Natural killer cell (primary cell): Measurements from ENCODE around the gene CLEC16A. TPM values are rescaled to one million over a fixed set of nuclear protein-coding genes. Genes with fewer than 3 reads are reported as not detected.

ENCODE experiments used
- ATAC-seq, 3 donors: fragments of 150-1000 bp in 2 of 3; fragments of 200-7000 bp in 1 of 3; cut with Tn5 transposase; 1 replicate in 1 of 3; 2 replicates in 2 of 3; pipeline ENCODE4 v1.10.0; 2021; ENCODE audit warnings: mild to moderate bottlenecking in 2 of 3, moderate library complexity in 2 of 3
- DNase-seq, 2 donors: peaks; one replicate each; pipeline versions ENCODE4 v3.0.0 to v3.0.0-alpha.2; 2013 to 2021; ENCODE audit warnings: mixed read lengths in 1 of 2
- H3K27ac ChIP-seq: one replicate; pipeline ENCODE4 v1.5.1; 2013; ENCODE audit warnings: mild to moderate bottlenecking, low read length
- H3K27me3 ChIP-seq: one replicate; pipeline ENCODE4 v1.6.1; 2013; ENCODE audit warnings: low read length; ENCODE audit not compliant: control insufficient read depth, insufficient read depth
- H3K36me3 ChIP-seq: one replicate; pipeline ENCODE4 v1.6.1; 2013; ENCODE audit warnings: low read length; ENCODE audit not compliant: control insufficient read depth, insufficient read depth
- H3K4me1 ChIP-seq: one replicate; pipeline ENCODE4 v1.6.1; 2013; ENCODE audit warnings: low read length; ENCODE audit not compliant: control insufficient read depth, insufficient read depth
- H3K4me3 ChIP-seq: one replicate; pipeline ENCODE4 v1.5.1; 2013; ENCODE audit warnings: low read length
- H3K9me3 ChIP-seq: one replicate; pipeline ENCODE4 v1.6.1; 2013; ENCODE audit warnings: low read length; ENCODE audit not compliant: control insufficient read depth, insufficient read depth
- H3K27ac Mint-ChIP-seq, 2 donors: one replicate each; pipeline ENCODE4 v1.8.0; 2022; ENCODE audit warnings: mild to moderate bottlenecking in 2 of 2, mixed read lengths in 2 of 2, moderate library complexity in 1 of 2
- H3K27me3 Mint-ChIP-seq, 2 donors: one replicate each; pipeline ENCODE4 v1.8.0; 2022; ENCODE audit warnings: low read depth in 2 of 2, mixed read lengths in 2 of 2
- H3K36me3 Mint-ChIP-seq: one replicate; pipeline ENCODE4 v1.8.0; 2022; ENCODE audit warnings: mixed read lengths
- H3K4me1 Mint-ChIP-seq, 2 donors: one replicate each; pipeline ENCODE4 v1.8.0; 2022; ENCODE audit warnings: mixed read lengths in 2 of 2
- H3K4me3 Mint-ChIP-seq: one replicate; pipeline ENCODE4 v1.8.0; 2022; ENCODE audit warnings: mild to moderate bottlenecking, moderate library complexity, mixed read lengths
- H3K9me3 Mint-ChIP-seq, 2 donors: one replicate each; pipeline ENCODE4 v1.8.0; 2022; ENCODE audit warnings: mixed read lengths in 2 of 2
- CTCF ChIP-seq: fragments of 200-600 bp; IDR thresholded peaks from one replicate; pipeline ENCODE4 v1.8.0; 2022; ENCODE audit warnings: antibody characterized with exemption
- WGBS: methylation state at CpG from one replicate; pipeline ENCODE4 v1.1.7; 2013; ENCODE audit warnings: missing lambda C conversion rate; ENCODE audit not compliant: insufficient coverage; 5-methylcytosine and 5-hydroxymethylcytosine counted together
- intact Hi-C: fragments of 100-400 bp; cut with micrococcal nuclease; formaldehyde crosslinking; loops from one replicate; pipeline ENCODE4 v1.14.2; 2022
- total RNA-seq, 4 donors: library from RNA; stranded (reverse); fragments of 120-200 nt in 1 of 4; gene quantifications; one replicate each; pipeline versions ENCODE4 v1.2.3 to v1.2.4, GENCODE V29; 2013 to 2022

CLEC16A gene
- total RNA-seq, 3 donors from 2014 or later (not counting 1 experiment from before 2014, with no cell fraction given), result 35.9 to 50.5 (median 37.4) TPM

- Mint-ChIP-seq H3K27me3 (no peaks in the 10 kb centered on the region), H3K9me3 (no peaks in the 10 kb centered on the region), H3K36me3 (peaks cover 2% of the 10 kb centered on the region), H3K4me1 (peaks cover 15 to 18% of the 10 kb centered on the region in 2 donors), H3K27ac (peak overlapping the region in 1 of 2 donors; percentile 31), H3K4me3 (no peak overlapping the region)
- TF ChIP-seq CTCF, result no peak
- DNase-seq, result peak in 1 of 2 donors; percentile 31
- Histone ChIP-seq H3K27me3 (no peaks in the 10 kb centered on the region), H3K4me3 (no peak overlapping the region), H3K4me1 (peaks cover 38% of the 10 kb centered on the region), H3K36me3 (no peaks in the 10 kb centered on the region), H3K27ac (peak overlapping the region; percentile 47), H3K9me3 (no peaks in the 10 kb centered on the region)
- peak in 2 of 3 donors; percentile 42 to 47 for ATAC-seq
- intact Hi-C loops, result no loop called here
- WGBS, result 60% methylated on average over 9 of the region's 13 CpGs
Observed at GRCh38 chr16:11076259-11077018, 132.1 kb downstream of the CLEC16A start.

- intact Hi-C loops, result no loop called here
- H3K9me3 Mint-ChIP-seq, result no peaks in the 10 kb centered on the region
- Histone ChIP-seq H3K9me3 (no peaks in the 10 kb centered on the region), H3K27ac (no peak overlapping the region), H3K36me3 (no peaks in the 10 kb centered on the region), H3K27me3 (no peaks in the 10 kb centered on the region), H3K4me3 (no peak overlapping the region), H3K4me1 (peaks cover 38% of the 10 kb centered on the region)
- H3K4me3 Mint-ChIP-seq, result no peak overlapping the region
- H3K27ac Mint-ChIP-seq, result peak overlapping the region; percentile 36 to 78
- H3K36me3 Mint-ChIP-seq, result no peaks in the 10 kb centered on the region
- H3K27me3 Mint-ChIP-seq, result no peaks in the 10 kb centered on the region
- ATAC-seq (no peak), DNase-seq (no peak)
- no peak for TF ChIP-seq CTCF
- WGBS, result 94% methylated on average over 3 of the region's 5 CpGs
- H3K4me1 Mint-ChIP-seq, result peaks cover 18 to 19% of the 10 kb centered on the region in 2 donors
Observed at GRCh38 chr16:11078812-11079459, 134.6 kb downstream of the CLEC16A start.

- DNase-seq, result peak in 1 of 2 donors; percentile 22
Observed at GRCh38 chr16:11079652-11080187, 135.4 kb downstream of the CLEC16A start.

More at GRCh38 chr16:11079652-11080187, 135.4 kb downstream of the CLEC16A start:
- peaks cover 18 to 20% of the 10 kb centered on the region in 2 donors for H3K4me1 Mint-ChIP-seq
- H3K4me3 ChIP-seq, result no peak overlapping the region
- 69% methylated on average over 6 of the region's 6 CpGs for WGBS
- H3K4me1 ChIP-seq, result peaks cover 38% of the 10 kb centered on the region
- no peaks in the 10 kb centered on the region for H3K9me3 ChIP-seq
- intact Hi-C loops, result no loop called here
- no peaks in the 10 kb centered on the region for H3K27me3 ChIP-seq
- H3K36me3 ChIP-seq, result no peaks in the 10 kb centered on the region
- no peak for TF ChIP-seq CTCF
- no peak overlapping the region for H3K4me3 Mint-ChIP-seq
- no peaks in the 10 kb centered on the region for H3K36me3 Mint-ChIP-seq
- no peaks in the 10 kb centered on the region for H3K9me3 Mint-ChIP-seq
- ATAC-seq, result no peak
- H3K27ac ChIP-seq, result no peak overlapping the region
- H3K27ac Mint-ChIP-seq, result peak overlapping the region in 1 of 2 donors; percentile 36
- H3K27me3 Mint-ChIP-seq, result no peaks in the 10 kb centered on the region
